Skeletal muscle tissue (tissue), 4 donors: Measurements from ENCODE around the gene ARAP1. TPM values are rescaled to one million over a fixed set of nuclear protein-coding genes. Genes with fewer than 3 reads are reported as not detected.

ENCODE experiments used
- H3K27ac ChIP-seq: one replicate; pipeline ENCODE4 v1.7.0; 2013; ENCODE audit warnings: mild to moderate bottlenecking, low read depth, low read length, inconsistent platforms
- H3K27me3 ChIP-seq, 3 donors: one replicate each; pipeline ENCODE4 v1.7.0; 2013; ENCODE audit warnings: low read length in 3 of 3; ENCODE audit not compliant: control insufficient read depth in 3 of 3, insufficient read depth in 3 of 3
- H3K36me3 ChIP-seq, 3 donors: one replicate each; pipeline ENCODE4 v1.7.0; 2013; ENCODE audit warnings: low read length in 3 of 3; ENCODE audit not compliant: control insufficient read depth in 3 of 3, insufficient read depth in 3 of 3
- H3K4me1 ChIP-seq, 3 donors: one replicate each; pipeline ENCODE4 v1.7.0; 2013; ENCODE audit warnings: low read length in 3 of 3, mild to moderate bottlenecking in 3 of 3; ENCODE audit not compliant: control insufficient read depth in 3 of 3, insufficient read depth in 3 of 3
- H3K4me3 ChIP-seq, 3 donors: one replicate each; pipeline ENCODE4 v1.7.0; 2013; ENCODE audit warnings: low read length in 3 of 3
- H3K9ac ChIP-seq, 3 donors: one replicate each; pipeline ENCODE4 v1.7.0; 2013; ENCODE audit warnings: low read length in 3 of 3, mild to moderate bottlenecking in 3 of 3, moderate library complexity in 2 of 3, low read depth in 1 of 3
- H3K9me3 ChIP-seq, 3 donors: one replicate each; pipeline ENCODE4 v1.7.0; 2013; ENCODE audit warnings: low read length in 3 of 3; ENCODE audit not compliant: control insufficient read depth in 3 of 3
- total RNA-seq: library from RNA; depleted of rRNA; stranded (reverse); fragments of >200 nt; gene quantifications from one replicate; pipeline ENCODE4 v1.2.3, GENCODE V29; 2014
- donor health status: Osteomylitis.

Gene ARAP1
- total RNA-seq, 1 donor from 2014 or later, result 98.6 TPM

GRCh38 chr11:72743321-72744221 is 8.6 kb downstream of the ARAP1 start:
- H3K4me3 ChIP-seq, result no peak overlapping the region
- H3K27me3 ChIP-seq, result no peaks in the 10 kb centered on the region
- no peaks in the 10 kb centered on the region for H3K9me3 ChIP-seq
- H3K27ac ChIP-seq, result no peak overlapping the region
- H3K36me3 ChIP-seq, result no peaks in the 10 kb centered on the region
- H3K9ac ChIP-seq, result no peak overlapping the region
- peaks cover 10 to 44% (median 23%) of the 10 kb centered on the region in 3 donors for H3K4me1 ChIP-seq

DNA sequence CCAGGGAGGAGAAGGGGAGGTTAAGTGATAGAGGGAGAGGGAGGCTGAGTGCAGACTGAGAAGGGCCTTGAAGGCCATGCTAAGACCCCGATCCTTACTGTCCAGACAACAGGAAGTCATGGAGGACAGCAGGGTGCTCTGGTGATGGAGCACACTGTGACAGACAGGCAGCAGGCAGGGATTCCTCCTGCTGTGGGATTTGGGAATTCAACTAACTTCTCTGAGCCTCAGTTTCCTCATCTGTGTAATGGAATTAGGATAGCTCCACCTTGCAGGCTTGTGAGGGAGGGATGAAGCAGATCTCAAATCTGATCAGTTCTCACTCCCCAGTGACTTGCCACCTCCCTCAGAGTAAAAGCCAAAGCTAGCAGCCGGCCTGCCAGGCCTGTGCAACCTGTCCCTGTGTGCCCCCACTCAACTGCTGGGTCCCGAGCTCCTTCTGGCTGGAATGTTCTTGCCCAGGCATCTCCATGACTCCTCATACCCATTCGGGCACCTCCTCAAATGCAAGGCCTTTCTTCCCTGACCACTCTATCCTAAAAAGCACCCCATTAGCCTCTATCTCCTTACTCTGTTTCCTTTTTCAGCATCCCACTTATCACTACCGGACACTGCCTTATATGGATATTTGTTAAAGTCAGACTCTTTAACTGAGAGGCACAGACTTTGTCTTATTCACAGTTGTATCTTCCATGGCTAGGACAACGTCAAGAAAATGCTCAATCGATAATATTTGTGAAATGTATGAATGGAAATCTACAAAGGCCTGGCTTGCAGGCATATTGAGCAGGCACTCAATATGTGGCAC is 9.5 kb downstream of the ARAP1 start:
- no peaks in the 10 kb centered on the region for H3K36me3 ChIP-seq
- H3K27me3 ChIP-seq, result no peaks in the 10 kb centered on the region
- peaks cover 14 to 44% (median 25%) of the 10 kb centered on the region in 3 donors for H3K4me1 ChIP-seq
- no peak overlapping the region for H3K9ac ChIP-seq
- no peaks in the 10 kb centered on the region for H3K9me3 ChIP-seq
- no peak overlapping the region for H3K4me3 ChIP-seq
- H3K27ac ChIP-seq, result no peak overlapping the region

- no peak overlapping the region for H3K4me3 ChIP-seq
- peak overlapping the region; percentile 13 for H3K27ac ChIP-seq
- H3K9me3 ChIP-seq, result no peaks in the 10 kb centered on the region
- H3K4me1 ChIP-seq, result peaks cover 17 to 47% (median 29%) of the 10 kb centered on the region in 3 donors
- H3K9ac ChIP-seq, result peak overlapping the region in 1 of 3 donors; percentile 25
- H3K36me3 ChIP-seq, result no peaks in the 10 kb centered on the region
- H3K27me3 ChIP-seq, result no peaks in the 10 kb centered on the region
Observed at GRCh38 chr11:72741849-72742512, 10.2 kb downstream of the ARAP1 start.

GRCh38 chr11:72741429-72741833 is 10.8 kb downstream of the ARAP1 start:
- Histone ChIP-seq H3K36me3 (no peaks in the 10 kb centered on the region), H3K27me3 (no peaks in the 10 kb centered on the region), H3K9ac (peak overlapping the region in 1 of 3 donors; percentile 25), H3K27ac (peak overlapping the region; percentile 13), H3K4me3 (no peak overlapping the region), H3K4me1 (peaks cover 17 to 52% (median 31%) of the 10 kb centered on the region in 3 donors), H3K9me3 (no peaks in the 10 kb centered on the region)

- Histone ChIP-seq H3K27me3 (no peaks in the 10 kb centered on the region), H3K9ac (no peak overlapping the region), H3K4me1 (peaks cover 17 to 55% (median 33%) of the 10 kb centered on the region in 3 donors), H3K4me3 (no peak overlapping the region), H3K9me3 (no peaks in the 10 kb centered on the region), H3K36me3 (no peaks in the 10 kb centered on the region), H3K27ac (no peak overlapping the region)
Observed at GRCh38 chr11:72740562-72741428, 11.4 kb downstream of the ARAP1 start.

DNA sequence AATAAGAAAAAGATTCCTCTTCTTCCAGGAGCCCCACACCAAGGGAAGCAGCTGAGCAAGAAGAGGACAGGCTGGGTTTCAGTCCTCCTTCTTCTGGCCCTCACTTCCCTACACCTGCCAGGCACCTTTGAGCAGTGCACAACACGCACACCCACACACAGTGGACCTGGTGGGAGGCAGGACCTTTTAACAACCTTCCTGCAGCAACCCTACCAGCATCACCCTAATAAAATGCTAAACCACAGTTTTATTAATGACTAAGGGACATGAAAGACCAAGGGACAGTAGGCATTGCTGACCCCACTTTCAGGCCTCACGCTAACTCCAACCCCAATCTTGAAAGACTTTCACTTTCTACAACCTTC is 12.2 kb downstream of the ARAP1 start:
- H3K27me3 ChIP-seq, result no peaks in the 10 kb centered on the region
- H3K9me3 ChIP-seq, result no peaks in the 10 kb centered on the region
- no peak overlapping the region for H3K27ac ChIP-seq
- no peak overlapping the region for H3K9ac ChIP-seq
- H3K36me3 ChIP-seq, result no peaks in the 10 kb centered on the region
- H3K4me3 ChIP-seq, result no peak overlapping the region
- H3K4me1 ChIP-seq, result peaks cover 20 to 55% (median 34%) of the 10 kb centered on the region in 3 donors

DNA sequence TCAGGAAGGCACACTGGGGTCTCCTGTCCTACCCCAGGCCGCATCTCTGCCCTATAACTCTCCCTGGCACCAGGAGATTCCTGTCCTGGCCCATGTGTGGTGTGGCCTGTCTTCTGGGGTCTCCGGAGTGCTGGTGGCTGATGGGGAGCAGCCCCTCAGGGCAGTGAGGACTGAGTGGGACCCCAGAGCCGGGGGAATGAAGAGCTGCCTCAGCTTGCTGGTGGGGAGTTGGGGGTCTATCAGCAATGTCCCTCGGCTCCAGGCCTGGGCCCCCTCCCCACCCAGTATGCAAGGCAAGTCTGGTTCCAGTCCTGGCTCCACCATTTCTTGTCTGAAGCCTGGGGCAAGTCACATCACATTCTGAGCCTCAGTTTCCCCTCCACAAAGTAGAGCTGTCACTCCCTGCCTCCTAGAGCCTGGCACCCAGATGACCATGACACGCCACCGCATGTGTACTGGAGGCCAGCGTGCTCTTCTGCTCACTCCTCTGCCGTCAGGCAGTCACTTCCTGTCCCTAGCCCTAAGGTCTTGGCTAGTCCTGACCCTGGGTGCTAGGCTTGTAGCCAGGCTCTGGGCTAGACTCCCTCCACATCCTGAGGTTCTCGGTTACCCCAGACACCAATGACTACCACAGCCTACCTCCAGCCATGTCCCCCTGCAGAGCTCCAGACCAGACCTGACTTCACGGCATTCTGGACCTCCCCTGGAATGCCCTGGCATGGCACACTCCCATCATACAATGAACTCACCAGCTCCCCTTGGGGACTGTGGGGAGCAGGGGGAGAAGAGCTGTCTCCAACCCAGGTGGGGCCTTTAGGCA is 12.8 kb downstream of the ARAP1 start:
- no peak overlapping the region for H3K9ac ChIP-seq
- H3K27me3 ChIP-seq, result no peaks in the 10 kb centered on the region
- H3K36me3 ChIP-seq, result no peaks in the 10 kb centered on the region
- no peak overlapping the region for H3K4me3 ChIP-seq
- peak overlapping the region; percentile 55 for H3K27ac ChIP-seq
- H3K9me3 ChIP-seq, result no peaks in the 10 kb centered on the region
- peaks cover 17 to 50% (median 33%) of the 10 kb centered on the region in 3 donors for H3K4me1 ChIP-seq

- Histone ChIP-seq H3K27ac (peak overlapping the region; percentile 55), H3K27me3 (no peaks in the 10 kb centered on the region), H3K36me3 (no peaks in the 10 kb centered on the region), H3K4me1 (peaks cover 17 to 41% (median 31%) of the 10 kb centered on the region in 3 donors), H3K4me3 (peak overlapping the region in 1 of 3 donors; percentile 38), H3K9me3 (no peaks in the 10 kb centered on the region), H3K9ac (no peak overlapping the region)
Observed at GRCh38 chr11:72738199-72739141, 13.7 kb downstream of the ARAP1 start.
